Fibroblast of mammary gland (primary cell): ENCODE data around the gene FERMT3.

ENCODE experiments used
- DNase-seq: peaks from one replicate; pipeline ENCODE4 v3.0.0-alpha.2; 2010; ENCODE audit warnings: low read depth
- H3K4me3 ChIP-seq: 2 replicates; pipeline ENCODE4 v1.5.1; 2011; ENCODE audit warnings: low read depth, mild to moderate bottlenecking, low read length, moderate library complexity; ENCODE audit not compliant: control insufficient read depth
- TF ChIP-seq, protein P1 (sequence below): conservative IDR thresholded peaks from 2 replicates; pipeline ENCODE4 v1.5.1; 2011; ENCODE audit warnings: low read depth, low read length, inconsistent platforms; ENCODE audit not compliant: control insufficient read depth, insufficient read depth

FERMT3 gene

DNA sequence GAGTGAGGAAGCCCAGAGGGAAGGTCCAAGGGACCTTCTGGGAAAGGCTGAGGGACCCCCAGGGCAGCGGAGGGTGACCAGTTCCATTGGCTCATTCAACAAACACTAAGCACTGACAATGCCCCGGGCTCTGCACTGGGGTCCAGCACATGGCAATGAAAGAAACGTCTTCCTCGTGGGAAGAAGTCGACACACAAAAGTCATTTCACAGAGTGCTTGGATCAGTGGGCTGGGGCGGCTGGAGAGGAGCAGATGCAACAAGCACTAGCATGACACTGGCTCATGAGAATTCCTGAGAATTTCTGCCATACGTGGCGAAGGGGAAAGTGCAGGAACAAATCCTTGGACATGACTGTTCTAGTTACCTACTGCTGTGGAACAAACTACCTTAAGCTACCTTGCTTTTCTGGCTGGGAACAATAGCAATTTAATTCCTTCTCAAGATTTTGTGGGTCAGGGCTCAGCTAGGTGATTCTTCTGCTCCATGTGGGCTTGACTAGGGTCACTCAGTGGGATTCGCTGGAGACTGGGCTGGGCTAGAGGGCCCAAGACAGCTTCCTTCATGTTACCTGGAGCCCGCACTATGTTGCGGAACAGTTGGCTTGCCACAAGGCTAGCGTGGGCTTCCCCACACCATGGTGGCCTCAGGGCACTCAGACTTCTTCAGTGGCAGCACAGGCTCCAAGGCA, 27.4 kb upstream of the FERMT3 start:
- DNase-seq: no peak
- H3K4me3 ChIP-seq: no peak overlapping the region
- TF ChIP-seq, protein P1, sequence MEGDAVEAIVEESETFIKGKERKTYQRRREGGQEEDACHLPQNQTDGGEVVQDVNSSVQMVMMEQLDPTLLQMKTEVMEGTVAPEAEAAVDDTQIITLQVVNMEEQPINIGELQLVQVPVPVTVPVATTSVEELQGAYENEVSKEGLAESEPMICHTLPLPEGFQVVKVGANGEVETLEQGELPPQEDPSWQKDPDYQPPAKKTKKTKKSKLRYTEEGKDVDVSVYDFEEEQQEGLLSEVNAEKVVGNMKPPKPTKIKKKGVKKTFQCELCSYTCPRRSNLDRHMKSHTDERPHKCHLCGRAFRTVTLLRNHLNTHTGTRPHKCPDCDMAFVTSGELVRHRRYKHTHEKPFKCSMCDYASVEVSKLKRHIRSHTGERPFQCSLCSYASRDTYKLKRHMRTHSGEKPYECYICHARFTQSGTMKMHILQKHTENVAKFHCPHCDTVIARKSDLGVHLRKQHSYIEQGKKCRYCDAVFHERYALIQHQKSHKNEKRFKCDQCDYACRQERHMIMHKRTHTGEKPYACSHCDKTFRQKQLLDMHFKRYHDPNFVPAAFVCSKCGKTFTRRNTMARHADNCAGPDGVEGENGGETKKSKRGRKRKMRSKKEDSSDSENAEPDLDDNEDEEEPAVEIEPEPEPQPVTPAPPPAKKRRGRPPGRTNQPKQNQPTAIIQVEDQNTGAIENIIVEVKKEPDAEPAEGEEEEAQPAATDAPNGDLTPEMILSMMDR: no peak

DNA sequence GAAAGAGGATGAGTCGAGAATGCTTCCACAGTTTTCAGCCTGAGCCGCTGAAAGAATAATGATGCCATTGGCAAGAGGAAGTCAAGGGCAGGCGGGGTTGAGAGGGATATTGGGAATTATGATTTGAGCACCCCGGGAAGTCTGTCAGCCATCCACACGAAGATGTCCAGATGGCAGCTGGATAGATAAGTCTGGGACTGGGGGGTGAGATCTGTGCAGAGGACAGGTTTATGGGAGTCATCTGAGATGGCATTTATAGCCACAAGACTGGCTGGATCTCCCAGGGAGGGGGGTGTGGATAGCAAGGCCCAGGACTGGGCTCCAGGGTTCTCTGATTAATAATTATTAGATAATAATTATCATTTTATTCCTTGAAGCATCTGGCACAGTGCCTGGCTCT, 25.6 kb upstream of the FERMT3 start:
- no peak overlapping the region for H3K4me3 ChIP-seq
- DNase-seq: no peak
- TF ChIP-seq, protein P1: no peak

DNA sequence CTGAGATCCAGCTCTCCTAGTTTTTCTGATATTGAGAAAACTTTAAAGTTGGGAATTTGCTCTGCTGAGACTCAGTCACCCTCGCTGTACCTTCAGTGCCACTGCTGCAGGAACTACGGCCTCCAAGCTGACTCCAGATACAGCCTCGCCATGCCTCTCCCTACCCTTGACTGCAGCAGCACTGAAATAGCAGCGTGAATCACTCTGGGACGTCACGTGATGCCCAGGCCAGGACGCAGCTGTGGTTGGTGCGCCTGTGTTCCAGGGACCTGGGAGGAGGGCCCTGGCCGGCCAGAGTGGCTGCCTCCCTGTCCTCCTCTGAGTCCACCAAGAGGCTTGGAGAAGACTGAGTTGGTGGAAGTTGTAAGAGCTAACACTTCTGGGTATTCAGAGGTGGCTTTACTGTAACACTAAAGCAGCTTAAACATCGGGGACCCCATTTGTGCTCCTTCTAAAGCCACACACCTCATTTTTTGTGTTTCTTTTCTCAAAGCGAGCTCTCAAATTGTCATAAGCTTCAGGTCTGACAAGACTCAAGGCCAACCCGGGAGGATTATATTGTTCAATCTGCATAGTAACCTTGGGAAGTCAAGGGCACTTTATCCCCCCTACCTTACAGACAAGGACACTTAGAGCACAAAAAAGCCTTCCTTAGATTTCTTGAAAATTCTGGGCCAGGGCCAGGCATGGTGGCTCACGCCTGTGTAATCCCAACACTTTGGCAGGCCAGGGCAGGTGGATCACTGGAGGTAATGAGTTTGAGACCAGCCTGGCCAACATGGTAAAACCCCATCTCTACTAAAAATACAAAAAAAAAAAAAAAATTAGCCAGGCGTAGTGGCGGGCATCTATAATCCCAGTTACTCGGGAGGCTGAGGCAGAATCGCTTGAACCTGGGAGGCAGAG, 24.8 kb upstream of the FERMT3 start:
- H3K4me3 ChIP-seq: no peak overlapping the region
- TF ChIP-seq, protein P1: no peak
- DNase-seq: peak; percentile 92

DNA sequence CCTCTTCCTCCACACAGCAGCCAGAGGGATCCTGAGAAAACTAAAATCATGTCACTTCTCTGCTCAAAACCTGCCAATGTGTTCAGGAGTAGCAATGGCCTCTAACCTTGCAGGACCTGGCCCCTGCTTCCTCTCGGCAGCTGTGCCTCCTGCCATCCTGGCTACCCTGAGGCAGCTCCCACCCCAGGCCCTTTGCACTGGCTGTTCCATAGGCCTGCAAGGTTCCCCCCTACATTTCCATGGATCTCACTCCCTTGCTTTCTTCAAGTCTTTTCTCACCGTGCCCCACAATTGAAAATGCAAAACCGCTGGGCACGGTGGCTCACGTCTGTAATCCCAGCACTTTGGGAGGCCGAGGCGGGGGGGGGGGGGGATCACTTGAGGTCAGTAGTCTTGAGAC, 22.6 kb upstream of the FERMT3 start:
- no peak for DNase-seq
- TF ChIP-seq, protein P1: no peak
- H3K4me3 ChIP-seq: no peak overlapping the region

DNA sequence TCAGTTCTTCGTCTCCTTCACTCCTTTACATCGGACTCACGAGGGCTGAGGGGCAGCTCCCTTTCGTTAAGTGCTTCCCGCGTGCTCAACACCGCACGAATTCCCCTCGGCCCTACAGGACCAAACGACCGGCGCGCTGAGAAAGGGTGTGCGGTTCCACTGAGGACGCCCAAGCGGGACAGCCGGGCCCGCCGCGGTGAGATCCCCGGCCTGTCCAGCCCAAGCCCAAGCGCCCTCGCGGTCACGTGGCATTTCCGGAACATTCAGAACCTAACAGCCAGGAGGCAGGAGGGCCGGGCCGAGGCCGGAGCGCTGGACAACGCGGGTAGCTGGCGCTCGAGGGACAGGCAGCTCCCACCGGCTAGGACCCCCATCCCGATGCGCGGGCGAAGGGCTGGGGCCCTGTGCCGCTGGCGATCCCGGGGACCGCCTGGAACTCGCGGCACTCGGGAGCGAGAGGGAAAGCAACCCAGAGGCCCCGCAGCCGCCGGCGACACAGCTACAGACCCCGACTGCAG, 21.3 kb upstream of the FERMT3 start:
- H3K4me3 ChIP-seq: peak overlapping the region; percentile 71
- peak; percentile 84 for DNase-seq
- TF ChIP-seq, protein P1: peak; percentile 36

DNA sequence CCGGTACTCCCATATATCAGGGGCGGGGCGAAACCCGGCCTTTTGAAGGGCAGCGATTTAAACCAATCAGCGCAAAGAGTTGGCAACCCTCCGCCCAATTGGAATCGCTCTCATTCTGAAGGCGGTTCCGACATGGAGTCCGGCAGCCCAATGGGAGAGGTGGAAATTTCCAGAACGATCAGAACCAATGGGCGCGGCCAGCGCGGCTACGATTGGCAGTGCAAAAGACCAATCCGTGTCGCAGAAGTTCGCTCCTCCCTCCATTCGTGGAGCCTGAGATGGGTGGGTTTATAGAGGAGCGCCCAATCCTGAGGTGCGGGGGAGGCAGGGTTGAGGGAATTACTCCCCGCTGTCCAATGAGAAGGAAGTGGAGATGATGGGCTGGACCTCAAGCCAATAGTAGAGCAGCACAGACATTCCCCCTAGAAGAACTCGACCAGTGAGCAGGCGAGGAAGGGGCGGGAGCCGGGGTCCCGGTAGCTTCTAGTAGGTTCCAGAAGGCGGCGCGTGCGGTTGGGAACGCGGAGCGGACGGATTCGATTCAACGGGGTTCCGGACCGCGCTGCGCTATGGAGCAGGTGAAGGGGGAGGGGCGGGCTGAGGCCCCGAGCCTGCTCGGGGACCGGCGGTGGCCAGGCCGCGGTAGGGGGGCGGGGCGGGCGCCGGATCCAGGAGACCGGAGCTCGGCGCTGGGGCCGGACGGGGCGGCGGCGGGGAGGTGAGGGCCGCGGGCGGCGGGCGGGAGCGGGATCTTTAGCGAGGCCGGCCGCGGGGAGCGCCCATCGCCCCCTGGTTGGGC, 20.6 kb upstream of the FERMT3 start, which contains the start of gene STIP1:
TSS of gene STIP1 (plus strand) at position 479 of the 799 bp plus-strand sequence. CDS start at position 570, 91 bp downstream.
- peak within 1 kb of the TSS; percentile 71 for H3K4me3 ChIP-seq
- peak; percentile 100 for DNase-seq
- TF ChIP-seq, protein P1: peak; percentile 41
